SU-DHL-6 (cell line): ENCODE measurements around the gene ZBTB12.

Source experiments
- H2AFZ ChIP-seq: fragments of 200-600 bp; sonication (generic); 2 replicates; pipeline ENCODE4 v1.6.1; 2014; ENCODE audit warnings: low read depth, mild to moderate bottlenecking, moderate library complexity, mixed read lengths, antibody characterized with exemption, low read length; ENCODE audit not compliant: severe bottlenecking
- H3F3A ChIP-seq: fragments of 200-600 bp; shearing (Covaris generic); 2 replicates; pipeline ENCODE4 v1.6.0; 2016; ENCODE audit warnings: antibody characterized with exemption, mild to moderate bottlenecking; ENCODE audit not compliant: insufficient read depth
- H3K27ac ChIP-seq: fragments of 200-600 bp; sonication (generic); 2 replicates; pipeline ENCODE4 v1.5.1; 2016; ENCODE audit warnings: low read depth, mild to moderate bottlenecking, low read length, moderate library complexity, mixed read lengths
- H3K27me3 ChIP-seq: fragments of 200-600 bp; sonication (generic), shearing (Covaris generic); 2 replicates; pipeline ENCODE4 v1.6.0; 2014; ENCODE audit warnings: mild to moderate bottlenecking, low read length
- H3K36me3 ChIP-seq: fragments of 200-600 bp; sonication (generic); 2 replicates; pipeline ENCODE4 v1.6.1; 2014; ENCODE audit warnings: mild to moderate bottlenecking, low read length, mixed read lengths
- H3K4me2 ChIP-seq: fragments of 300-600, 200-600 bp; shearing (Covaris generic), sonication (generic); 2 replicates; pipeline ENCODE4 v1.6.0; 2014; ENCODE audit warnings: low read length, low read depth, mild to moderate bottlenecking; ENCODE audit not compliant: poor library complexity, severe bottlenecking
- H3K4me3 ChIP-seq: fragments of 200-600 bp; sonication (generic); 2 replicates; pipeline ENCODE4 v1.5.1; 2014; ENCODE audit warnings: antibody characterized with exemption, low read length, mild to moderate bottlenecking, mixed read lengths; ENCODE audit not compliant: insufficient read depth, poor library complexity, severe bottlenecking
- H3K79me2 ChIP-seq: fragments of 200-600 bp; sonication (generic); 2 replicates; pipeline ENCODE4 v1.6.1; 2014; ENCODE audit warnings: mild to moderate bottlenecking, low read length, moderate library complexity; ENCODE audit not compliant: insufficient read depth
- H3K9ac ChIP-seq: fragments of 200-600 bp; sonication (generic); 2 replicates; pipeline ENCODE4 v1.7.0; 2014; ENCODE audit warnings: mild to moderate bottlenecking, low read length
- H3K9me2 ChIP-seq: fragments of 200-600 bp; sonication (generic); replicated peaks from 2 replicates; pipeline ENCODE4 v1.6.1; 2014; ENCODE audit warnings: low read length; ENCODE audit not compliant: insufficient read depth
- H3K9me3 ChIP-seq: fragments of 200-600 bp; sonication (generic); 2 replicates; pipeline ENCODE4 v1.6.1; 2014; ENCODE audit warnings: low read length, mixed read lengths; ENCODE audit not compliant: insufficient read depth
- H4K20me1 ChIP-seq: fragments of 200-600 bp; sonication (generic); 2 replicates; pipeline ENCODE4 v1.6.1; 2014; ENCODE audit warnings: low read depth, mild to moderate bottlenecking, antibody characterized with exemption, low read length, moderate library complexity, mixed read lengths
- CTCF ChIP-seq: fragments of 200-600 bp; sonication (generic); IDR thresholded peaks from one replicate; pipeline ENCODE4 v1.5.1; 2017; ENCODE audit warnings: antibody characterized with exemption, mild to moderate bottlenecking, low read length, moderate library complexity; ENCODE audit not compliant: insufficient read depth, poor library complexity, severe bottlenecking
- EZH2phosphoT487 ChIP-seq: fragments of 200-600 bp; sonication (generic), shearing (Covaris generic); conservative IDR thresholded peaks from 2 replicates; pipeline ENCODE4 v1.6.1; 2018; ENCODE audit warnings: mild to moderate bottlenecking, antibody characterized with exemption, low read length, moderate library complexity, mixed read lengths

ZBTB12 gene

DNA sequence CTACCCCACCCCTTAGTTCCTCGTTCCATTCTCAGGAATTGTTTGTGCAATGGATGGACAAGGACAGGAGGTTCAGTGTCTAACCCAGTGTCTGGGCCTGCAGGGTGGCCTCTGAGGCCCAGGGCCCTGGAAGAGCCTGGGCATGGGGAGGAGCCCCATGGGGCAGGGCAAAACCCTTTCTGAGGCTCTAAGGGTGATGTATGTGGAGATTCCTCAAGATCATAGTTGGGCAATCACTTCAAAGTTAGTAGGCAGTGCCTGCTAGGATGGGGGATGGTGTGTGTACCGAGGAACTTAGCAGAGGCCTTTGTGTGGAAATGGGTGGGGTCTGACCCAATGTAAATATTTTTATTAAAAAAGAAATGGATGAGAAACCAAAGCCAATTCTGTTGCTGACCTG, 18.9 kb upstream of the ZBTB12 start:
- H3K4me3 ChIP-seq, result no peak overlapping the region
- H2AFZ ChIP-seq, result no peak overlapping the region
- no peaks in the 10 kb centered on the region for H3K27me3 ChIP-seq
- H3K9me2 ChIP-seq, result no peaks in the 10 kb centered on the region
- no peak overlapping the region for H3K4me2 ChIP-seq
- no peaks in the 10 kb centered on the region for H3F3A ChIP-seq
- no peaks in the 10 kb centered on the region for H3K36me3 ChIP-seq
- TF ChIP-seq CTCF (no peak), EZH2phosphoT487 (no peak)
- no peak overlapping the region for H3K9ac ChIP-seq
- H4K20me1 ChIP-seq, result no peaks in the 10 kb centered on the region
- H3K27ac ChIP-seq, result no peak overlapping the region
- H3K79me2 ChIP-seq, result no peaks in the 10 kb centered on the region
- H3K9me3 ChIP-seq, result no peaks in the 10 kb centered on the region

GRCh38 chr6:31919624-31920303, 17.9 kb upstream of the ZBTB12 start:
- H3K27me3 ChIP-seq, result no peaks in the 10 kb centered on the region
- no peaks in the 10 kb centered on the region for H3K79me2 ChIP-seq
- H3K9me3 ChIP-seq, result no peaks in the 10 kb centered on the region
- H3K4me2 ChIP-seq, result no peak overlapping the region
- no peaks in the 10 kb centered on the region for H3K9me2 ChIP-seq
- H3F3A ChIP-seq, result no peaks in the 10 kb centered on the region
- H3K4me3 ChIP-seq, result no peak overlapping the region
- H3K9ac ChIP-seq, result no peak overlapping the region
- no peaks in the 10 kb centered on the region for H3K36me3 ChIP-seq
- no peak overlapping the region for H2AFZ ChIP-seq
- H4K20me1 ChIP-seq, result no peaks in the 10 kb centered on the region
- TF ChIP-seq CTCF, result no peak
- TF ChIP-seq EZH2phosphoT487, result no peak
- H3K27ac ChIP-seq, result no peak overlapping the region

- TF ChIP-seq EZH2phosphoT487 (no peak), CTCF (no peak)
- no peaks in the 10 kb centered on the region for H3F3A ChIP-seq
- no peaks in the 10 kb centered on the region for H4K20me1 ChIP-seq
- no peaks in the 10 kb centered on the region for H3K9me2 ChIP-seq
- no peaks in the 10 kb centered on the region for H3K36me3 ChIP-seq
- H3K27ac ChIP-seq, result no peak overlapping the region
- H2AFZ ChIP-seq, result no peak overlapping the region
- H3K9ac ChIP-seq, result no peak overlapping the region
- no peaks in the 10 kb centered on the region for H3K9me3 ChIP-seq
- no peaks in the 10 kb centered on the region for H3K27me3 ChIP-seq
- H3K4me2 ChIP-seq, result no peak overlapping the region
- H3K4me3 ChIP-seq, result no peak overlapping the region
- no peaks in the 10 kb centered on the region for H3K79me2 ChIP-seq
These were observed 16.3 kb upstream of the ZBTB12 start for GRCh38 chr6:31918069-31918720.
